Endometrium (tissue), 2 donors: ENCODE measurements around the gene ASB5.
"Not testable (repeated sequence)": the region's sequence is repeated elsewhere in the genome, so short reads cannot be mapped to it uniquely, and the experiment has no call there.

Experiments
- FAIRE-seq: peaks from 2 replicates; lab custom pipeline; 2012; peaks lifted over from hg19 to GRCh38; lab: Jason Lieb, UNC
- donor health status: control.
- donor health status: control.

ASB5 gene

DNA sequence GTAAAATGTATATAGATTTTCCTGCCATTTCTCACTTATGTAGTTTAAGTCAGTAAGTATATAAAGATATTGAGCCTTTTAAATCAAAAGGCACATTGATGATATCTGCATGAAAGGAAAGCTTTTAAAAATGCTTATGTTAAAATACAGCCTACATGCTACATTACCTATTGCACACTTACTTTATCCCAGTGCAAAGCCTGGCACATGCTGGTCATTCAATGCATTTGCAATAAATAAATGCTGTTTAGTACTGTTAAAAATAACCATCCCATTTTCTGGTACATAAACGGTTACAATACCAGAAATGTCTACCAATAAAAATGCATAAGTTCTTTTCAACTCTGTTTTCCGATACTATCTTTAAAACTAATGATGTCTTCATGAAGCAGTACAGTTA is 51.5 kb downstream of the ASB5 start:
- FAIRE-seq = no peak

DNA sequence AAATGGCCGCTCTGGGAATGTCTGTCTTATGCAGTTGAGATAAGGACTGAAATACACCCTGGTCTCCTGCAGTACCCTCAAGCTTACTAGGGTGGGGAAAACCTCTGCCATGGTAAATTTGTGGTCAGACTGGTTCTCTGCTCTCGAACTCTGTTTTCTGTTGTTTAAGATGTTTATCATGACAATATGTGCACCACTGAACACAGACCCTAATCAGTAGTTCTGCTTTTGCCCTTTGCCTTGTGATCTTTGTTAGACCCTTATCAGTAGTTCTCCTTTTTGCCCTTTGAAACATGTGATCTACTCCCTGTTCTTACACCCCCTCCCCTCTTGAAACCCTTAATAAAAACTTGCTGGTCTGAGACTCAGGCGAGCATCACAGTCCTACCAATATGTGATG is 56.7 kb downstream of the ASB5 start:
- FAIRE-seq = not testable (repeated sequence)

DNA sequence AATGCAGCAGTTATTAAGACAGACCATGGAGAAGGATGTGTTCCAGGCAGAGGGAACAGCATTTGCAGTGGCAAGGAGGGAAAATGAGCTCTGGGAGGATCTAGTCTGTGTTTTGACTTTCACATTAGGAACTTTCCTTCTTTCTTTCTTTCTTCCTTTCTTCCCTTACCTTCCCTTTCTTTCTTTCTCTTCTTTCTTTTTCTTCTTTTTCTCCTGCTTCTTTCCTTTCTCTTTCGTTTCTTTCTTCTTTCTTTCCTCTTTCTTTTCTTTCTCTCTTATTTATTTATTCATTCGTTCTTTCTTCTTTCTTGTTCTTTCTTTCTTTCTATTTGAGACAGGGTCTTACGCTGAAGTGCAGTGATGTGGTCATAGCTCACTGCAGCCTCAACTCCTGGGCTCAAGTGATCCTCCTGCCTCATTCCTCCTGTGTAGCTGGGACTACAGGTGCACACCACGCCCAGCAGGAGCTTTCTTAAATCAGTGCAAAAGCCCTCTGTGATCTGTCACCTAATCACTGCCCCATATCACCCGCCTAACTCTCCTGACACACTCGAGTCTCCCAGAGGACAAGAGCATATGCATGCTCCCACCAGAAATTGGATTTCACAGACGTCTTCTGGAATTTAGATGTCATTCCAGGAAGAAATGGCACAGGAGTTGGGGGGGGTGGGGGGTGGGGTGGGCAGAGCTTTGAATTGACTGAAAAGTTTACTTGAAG is 58.3 kb downstream of the ASB5 start:
- no peak for FAIRE-seq

DNA sequence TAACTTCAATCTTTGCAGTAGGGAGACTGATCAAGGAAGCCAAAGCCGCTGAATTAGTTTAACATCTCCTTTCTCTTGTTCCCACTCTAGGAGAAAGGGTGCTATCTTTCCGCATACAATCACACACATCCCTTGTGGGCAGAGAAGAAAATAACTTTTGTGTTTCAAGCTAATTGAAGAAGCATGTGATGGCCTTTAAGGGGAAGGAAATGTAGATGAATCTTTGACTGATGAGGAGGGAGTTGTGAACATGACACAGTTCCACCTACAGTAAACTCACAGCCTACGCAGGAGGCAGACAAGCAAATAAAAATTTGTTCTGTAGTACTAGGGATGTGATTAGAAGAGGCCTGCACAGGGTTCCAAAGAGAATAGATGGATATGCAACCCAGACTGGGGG is 58.9 kb downstream of the ASB5 start:
- FAIRE-seq = no peak

DNA sequence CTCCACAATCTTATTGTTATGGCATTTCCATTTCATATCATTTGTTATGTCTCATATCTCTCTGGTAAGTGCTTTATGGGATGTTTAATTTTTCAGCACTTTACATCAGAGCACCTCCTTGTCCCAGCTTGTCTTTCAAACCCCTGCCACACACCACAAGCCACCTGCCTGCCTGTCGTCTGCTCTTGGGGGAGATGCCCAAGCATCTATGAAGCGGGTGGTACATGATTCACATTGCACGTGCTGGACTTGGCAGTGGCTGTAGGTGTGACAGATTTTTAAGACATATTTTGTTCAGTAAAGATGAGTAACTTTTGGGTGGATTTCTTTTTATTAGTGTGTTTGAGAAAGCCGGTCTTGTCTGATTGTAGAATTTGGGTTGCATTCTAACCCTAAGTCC is 59.5 kb downstream of the ASB5 start:
- no peak for FAIRE-seq

DNA sequence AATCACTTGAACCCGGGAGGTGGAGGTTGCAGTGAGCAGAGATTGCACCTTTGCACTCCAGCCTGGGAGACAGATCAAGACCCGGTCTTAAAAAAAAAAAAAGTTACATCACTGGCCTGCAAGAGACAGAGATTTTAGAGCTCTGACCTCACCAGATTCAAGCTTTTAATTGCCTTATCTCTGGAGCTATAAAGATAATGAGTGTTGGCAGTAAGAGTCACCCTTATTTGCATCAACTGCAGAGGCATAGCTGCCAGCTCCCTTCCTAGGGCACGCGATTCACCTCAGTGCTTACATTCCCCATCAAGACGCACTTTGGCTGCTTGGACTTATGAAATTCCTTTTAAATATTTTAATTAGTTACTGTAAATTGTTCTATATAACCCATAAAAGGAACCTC is 61.2 kb downstream of the ASB5 start:
- FAIRE-seq = no peak

DNA sequence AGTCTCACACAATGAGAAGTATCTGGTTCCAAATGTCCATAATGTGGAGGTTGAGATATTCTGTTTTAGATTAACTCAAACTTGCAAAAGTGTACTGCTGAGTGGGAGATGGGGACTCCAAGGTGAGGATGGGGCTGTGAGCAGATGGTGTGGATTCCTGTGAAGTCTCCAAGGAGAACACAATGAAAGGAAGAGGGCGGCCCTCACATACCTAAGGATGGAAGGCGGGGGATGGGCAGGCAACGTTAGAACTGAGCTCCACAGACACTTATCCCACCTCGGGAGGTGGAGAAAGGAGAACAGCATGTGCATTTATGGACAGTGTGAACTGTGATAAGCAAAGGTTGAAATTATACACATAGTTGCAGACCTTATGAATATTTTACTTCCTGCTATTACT is 63.7 kb downstream of the ASB5 start:
- no peak for FAIRE-seq

DNA sequence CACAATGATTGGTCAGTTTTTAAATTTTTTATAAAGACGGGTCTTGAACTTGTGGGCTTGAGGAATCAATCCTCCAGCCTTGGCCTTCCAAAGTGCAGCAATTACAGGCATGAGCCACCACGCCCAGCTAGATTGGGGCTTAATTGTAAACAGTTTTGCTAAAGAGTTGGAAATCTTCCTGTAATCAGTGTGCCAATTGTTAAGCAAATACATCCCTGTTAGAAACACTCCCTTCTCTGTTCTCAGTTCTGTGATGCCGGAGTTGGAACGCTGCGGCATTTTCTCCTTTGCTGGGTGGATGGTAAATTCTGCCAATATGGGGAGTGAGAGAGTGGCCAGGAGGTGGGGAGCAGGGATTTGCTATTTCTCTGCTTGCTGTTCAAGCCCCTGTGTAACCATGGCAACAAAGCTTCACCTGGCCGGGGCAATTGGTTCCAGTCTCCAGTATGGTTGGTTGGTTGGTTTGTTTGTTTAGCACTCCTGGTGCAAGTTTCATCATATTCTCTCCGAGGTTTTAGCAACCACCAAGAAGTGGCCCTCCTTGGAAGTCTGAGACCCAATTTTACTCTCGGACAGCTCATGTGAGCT is 70.6 kb downstream of the ASB5 start:
- no peak for FAIRE-seq

DNA sequence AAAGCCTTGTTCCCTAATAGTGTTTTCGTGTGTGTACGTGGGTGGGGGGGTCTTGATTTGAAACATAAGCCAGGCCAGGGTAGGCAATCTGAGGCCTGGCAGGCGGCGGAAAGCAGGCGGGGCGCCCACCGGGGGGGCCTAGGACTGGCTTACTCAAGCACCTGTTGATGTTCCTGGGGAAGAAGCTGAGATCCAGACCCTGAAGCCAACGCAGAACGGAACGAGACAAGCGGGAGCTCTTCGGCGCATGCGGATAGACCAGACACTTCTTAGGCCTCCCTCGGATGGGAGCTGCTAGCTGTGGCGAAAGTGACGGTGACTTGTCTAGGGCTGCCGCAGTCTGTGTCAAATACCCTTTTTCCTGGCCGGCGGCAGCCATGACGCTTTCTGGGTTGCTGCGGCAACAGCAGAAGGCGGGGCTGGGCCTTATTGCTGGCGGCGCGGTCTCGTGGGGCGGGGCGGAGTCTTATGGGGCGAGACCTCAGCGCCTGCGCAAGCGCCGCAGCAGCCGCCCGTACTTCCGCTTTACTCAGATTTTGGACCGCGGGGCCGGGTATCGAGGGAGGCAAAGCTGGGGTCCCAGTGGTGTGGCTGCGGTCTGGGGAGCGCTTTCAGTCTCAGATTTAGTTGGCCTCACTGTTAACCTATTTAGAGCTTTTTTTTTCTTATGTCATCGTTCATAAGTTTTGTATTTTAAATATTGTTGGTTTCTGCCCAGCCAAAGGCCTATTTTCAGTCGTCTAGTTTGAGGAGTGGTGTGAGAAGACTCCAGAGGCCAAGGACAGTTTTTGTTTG is 73.6 kb downstream of the ASB5 start, which contains the start of gene SPATA4:
Gene SPATA4, minus strand, starts transcription at position 402 of the 795 bp plus-strand sequence. Its CDS starts 23 bp downstream, at position 379.
- peak; percentile 12 for FAIRE-seq

DNA sequence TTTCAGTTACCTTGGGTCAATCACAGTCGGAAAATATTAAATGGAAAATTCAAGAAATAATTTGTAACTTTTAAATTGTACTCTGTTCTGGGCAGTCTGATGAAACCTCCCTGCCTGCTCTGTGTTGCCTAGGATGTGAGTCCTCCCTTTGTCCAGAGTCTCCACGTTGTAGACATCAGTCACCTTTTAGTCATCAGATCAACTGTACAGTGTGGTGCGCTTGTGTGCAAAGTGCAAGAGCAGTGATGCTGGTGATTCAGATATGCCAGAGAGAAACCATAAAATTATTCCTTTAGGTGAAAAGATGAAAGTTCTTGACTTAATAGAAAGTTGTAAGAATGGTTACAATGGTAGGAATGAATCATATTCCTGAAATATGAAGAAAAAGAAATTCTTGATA is 75.1 kb downstream of the ASB5 start:
- FAIRE-seq = no peak

DNA sequence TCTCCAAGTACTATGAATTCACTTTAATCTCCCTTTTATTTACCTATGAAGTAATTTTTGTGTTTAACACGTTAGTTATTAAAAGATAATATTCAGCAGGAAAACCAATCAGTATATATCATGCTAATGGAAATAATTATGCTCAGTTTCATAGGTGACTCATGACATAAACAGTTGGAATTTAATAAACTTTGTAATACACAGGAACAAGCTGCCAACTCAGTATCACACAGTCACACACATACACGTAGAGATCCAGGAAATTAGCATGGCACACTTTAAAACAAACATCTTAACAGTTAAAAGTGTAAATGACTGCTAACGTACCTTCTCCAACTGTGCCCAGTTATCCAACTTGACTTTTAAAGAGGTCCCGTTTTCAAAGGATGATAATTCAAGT is 75.9 kb downstream of the ASB5 start:
- no peak for FAIRE-seq

DNA sequence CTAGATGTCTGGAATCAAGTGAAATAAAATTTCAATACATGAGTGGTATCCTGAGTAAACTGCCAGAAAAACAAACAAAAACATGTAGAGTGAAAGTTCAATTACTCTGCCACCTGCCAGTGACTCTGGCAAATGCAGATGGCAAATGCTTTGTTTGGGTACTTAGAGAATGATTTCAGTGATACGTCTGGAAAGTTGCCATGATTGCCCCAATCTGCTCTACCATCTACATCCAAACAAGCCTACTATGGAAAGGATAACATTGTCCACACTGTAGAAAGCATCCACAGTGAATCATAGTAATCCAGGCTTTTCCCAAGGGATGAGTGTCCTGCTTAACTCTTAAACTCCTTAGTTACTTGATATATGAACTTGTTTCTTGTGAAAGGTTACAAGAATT is 77.0 kb downstream of the ASB5 start:
- FAIRE-seq = no peak

DNA sequence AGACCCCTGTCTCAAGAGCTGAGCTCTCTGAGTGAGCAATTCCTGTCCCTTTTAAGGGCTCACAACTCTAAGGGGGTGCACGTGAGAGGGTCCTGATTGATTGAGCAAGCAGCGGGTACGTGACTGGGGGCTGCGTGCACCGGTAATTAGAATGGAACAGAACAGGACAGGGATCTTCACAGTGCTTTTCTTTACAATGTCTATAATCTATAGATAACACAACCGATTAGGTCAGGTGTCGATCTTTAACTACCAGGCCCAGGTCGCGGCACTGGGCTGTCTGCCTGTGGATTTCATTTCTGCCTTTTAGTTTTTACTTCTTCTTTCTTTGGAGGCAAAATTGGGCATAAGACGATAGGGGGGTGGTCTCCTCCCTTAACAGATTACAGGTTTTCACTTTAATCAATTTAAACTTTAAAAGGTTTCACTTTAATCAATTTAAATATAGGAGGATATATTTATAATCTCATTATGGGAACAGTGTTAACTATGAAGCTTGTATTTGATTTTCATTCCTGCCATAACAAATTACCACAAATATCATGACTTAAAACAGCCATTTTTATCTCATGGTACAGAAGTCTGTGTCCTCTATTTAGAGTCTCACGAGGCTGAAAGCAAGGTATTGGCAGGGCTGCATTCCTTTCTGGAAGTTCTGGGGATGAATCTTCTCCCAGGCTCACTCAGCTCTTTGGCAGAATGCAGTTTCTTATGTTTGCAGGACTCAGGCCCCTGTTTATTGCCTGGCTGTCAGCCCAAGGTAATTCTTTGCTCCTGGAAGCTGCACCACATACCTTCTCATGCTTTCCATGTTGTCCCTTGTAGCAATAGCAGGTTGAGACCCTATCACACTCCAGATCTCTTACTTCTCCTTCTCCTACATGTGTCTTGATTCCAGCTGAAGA is 78.9 kb downstream of the ASB5 start:
- no peak for FAIRE-seq

DNA sequence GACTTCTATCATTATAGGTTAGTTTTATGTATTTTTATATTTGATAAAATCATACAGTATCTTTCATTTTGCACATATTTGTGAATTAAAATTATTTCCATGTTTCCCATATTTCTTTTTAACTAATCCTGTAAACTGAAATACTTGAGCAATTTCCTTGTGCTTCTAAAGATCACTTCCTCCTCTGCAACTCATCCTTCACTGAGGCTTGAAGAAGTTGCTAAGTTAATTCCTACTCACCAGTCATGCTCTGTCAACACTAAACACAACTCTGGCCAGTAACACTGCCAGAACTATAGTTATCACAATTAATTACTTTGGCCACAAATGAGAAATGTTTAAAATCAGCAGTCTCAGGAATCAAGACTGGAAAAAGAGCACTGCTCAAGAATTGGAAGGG is 80.4 kb downstream of the ASB5 start:
- FAIRE-seq = no peak

DNA sequence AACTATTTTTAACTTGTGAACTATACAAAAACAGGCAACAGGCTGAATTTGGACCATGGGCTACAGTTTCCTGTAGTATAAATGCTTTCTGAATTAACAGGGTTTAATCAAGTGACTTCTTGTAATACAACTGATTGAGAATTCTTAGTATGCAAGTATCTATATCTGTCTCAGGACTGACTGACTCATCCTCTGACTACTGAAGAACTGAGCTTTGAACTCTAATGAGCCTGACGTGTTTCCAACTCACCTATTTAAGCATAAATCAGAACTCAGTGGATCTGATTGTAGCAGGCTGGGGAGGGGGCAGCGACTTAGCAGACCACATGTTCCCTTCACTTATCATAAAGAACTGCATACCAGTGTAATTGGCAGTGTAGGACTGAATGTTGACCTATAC is 81.4 kb downstream of the ASB5 start:
- no peak for FAIRE-seq

DNA sequence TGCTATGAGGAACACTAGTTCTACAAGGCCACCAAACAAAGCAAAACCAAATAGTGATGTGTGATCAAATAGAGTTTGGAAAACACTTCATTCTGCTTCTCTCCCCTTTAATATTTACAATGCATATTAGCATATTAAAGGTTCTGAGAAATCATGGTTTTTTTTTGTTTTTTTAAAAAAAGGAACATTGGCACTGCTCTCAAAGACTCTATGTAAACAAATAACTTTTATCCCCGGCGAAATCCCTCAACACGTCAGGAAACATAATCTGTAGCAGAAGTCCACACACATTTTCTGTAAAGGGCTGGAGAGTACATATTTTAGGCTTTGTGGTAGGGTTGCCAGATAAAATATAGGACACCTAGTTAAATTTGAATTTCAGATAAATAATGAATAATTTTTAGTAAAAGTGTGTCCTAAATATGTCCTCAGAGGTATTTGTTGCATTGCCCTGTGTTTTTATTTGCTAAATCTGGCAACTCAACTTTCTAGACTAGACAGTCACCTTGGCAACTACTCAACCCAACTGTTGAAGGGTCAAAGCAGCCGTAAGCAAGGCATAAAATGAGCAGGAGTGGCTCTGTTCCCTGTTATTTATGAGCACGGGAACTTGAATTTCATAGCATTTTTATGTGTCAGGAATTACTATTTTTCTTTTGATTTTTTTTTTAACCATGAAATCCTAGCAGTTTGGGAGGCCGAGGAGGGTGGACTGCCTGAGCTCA is 82.2 kb downstream of the ASB5 start:
- peak; percentile 57 for FAIRE-seq

DNA sequence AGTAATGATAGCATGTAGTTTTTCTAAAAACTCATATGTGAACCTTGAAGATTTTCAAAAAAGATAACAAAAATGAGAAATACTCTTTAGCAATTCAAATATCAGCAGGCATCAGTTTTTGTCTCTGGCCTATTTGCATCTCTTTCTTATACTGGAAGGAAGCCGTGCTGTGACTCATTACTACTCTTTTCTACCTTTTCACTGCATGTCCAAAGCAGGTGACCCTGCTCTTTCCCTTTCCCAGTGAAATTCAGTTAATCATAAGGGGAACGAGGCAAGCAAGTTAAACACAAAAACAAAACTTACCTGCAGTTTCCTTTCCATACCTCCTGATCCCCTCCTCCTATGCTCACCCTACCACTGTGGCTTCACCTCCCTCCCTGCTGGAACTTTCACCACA is 83.0 kb downstream of the ASB5 start:
- FAIRE-seq = no peak

DNA sequence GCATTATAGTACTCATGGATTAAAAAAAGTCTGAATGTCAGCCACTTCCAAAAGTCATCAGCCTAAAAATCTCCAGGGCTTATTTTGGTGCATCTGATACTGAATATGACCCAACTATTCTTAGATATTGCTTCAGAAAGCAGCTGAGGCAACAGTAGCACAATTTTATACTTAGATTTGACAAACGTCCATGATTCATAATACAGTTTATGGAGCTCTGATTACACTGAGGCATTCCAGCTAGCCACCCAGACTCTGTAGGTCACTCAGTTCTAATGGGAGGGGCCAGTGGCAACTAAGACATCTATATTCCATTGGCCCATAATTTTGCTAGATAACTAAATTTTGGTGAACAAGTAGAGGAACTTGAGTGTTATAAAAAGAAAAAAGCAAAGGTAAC is 84.0 kb downstream of the ASB5 start:
- no peak for FAIRE-seq
